Colonic mucosa (tissue), 4 donors: Measurements from ENCODE around the gene CSF3R. TPM values are rescaled to one million over a fixed set of nuclear protein-coding genes. Genes with fewer than 3 reads are reported as not detected.
A peak's percentile ranks its signal among the peaks of the same experiment; 100 is the strongest.

Experiments used
- DNase-seq: peaks from one replicate; pipeline ENCODE4 v3.0.0-alpha.2; 2020
- H3K27ac ChIP-seq: fragments of 200-600 bp; one replicate; pipeline ENCODE4 v1.8.0; 2021
- H3K27me3 ChIP-seq: fragments of 200-600 bp; one replicate; pipeline ENCODE4 v1.8.0; 2021
- H3K36me3 ChIP-seq: fragments of 200-600 bp; one replicate; pipeline ENCODE4 v1.8.0; 2021
- H3K4me1 ChIP-seq: fragments of 200-600 bp; one replicate; pipeline ENCODE4 v1.8.0; 2021; ENCODE audit warnings: mild to moderate bottlenecking
- H3K4me3 ChIP-seq: fragments of 200-600 bp; one replicate; pipeline ENCODE4 v1.8.0; 2021
- H3K9ac ChIP-seq, 2 donors: one replicate each; pipeline ENCODE4 v1.7.0; 2013; ENCODE audit warnings: control low read depth in 2 of 2, low read depth in 2 of 2, low read length in 2 of 2
- H3K9me3 ChIP-seq: fragments of 200-600 bp; one replicate; pipeline ENCODE4 v1.8.0; 2021
- intact Hi-C: fragments of 100-400 bp; cut with DNase I; formaldehyde crosslinking; loops from one replicate; pipeline ENCODE4 v1.14.1; 2022
- total RNA-seq, 2 donors: library from RNA; stranded (reverse); fragmentation: NEBNext Ultra II Directional in 1 of 2; extraction: Animal tissue kit (Norgen Biotek cat#: 25700) in 1 of 2; gene quantifications; one replicate each; pipeline ENCODE4 v1.2.1, GENCODE V29; 2021
- TF ChIP-seq, protein P1 (sequence below): fragments of 200-600 bp; IDR thresholded peaks from one replicate; pipeline ENCODE4 v1.8.0; 2022; ENCODE audit warnings: antibody characterized with exemption, mild to moderate bottlenecking
- donor health status: healthy.
- donor health status: DM: no; HTN: no; CAD: no.
- donor health status: DM: no; HTN: no; CAD: no.

CSF3R gene
- total RNA-seq, 2 donors from 2014 or later = 1.1 to 3.8 TPM

- intact Hi-C loops = no loop called here
- Histone ChIP-seq H3K9ac (no peak overlapping the region), H3K27ac (no peak overlapping the region), H3K4me1 (no peaks in the 10 kb centered on the region), H3K27me3 (no peaks in the 10 kb centered on the region), H3K36me3 (no peaks in the 10 kb centered on the region), H3K9me3 (no peaks in the 10 kb centered on the region), H3K4me3 (no peak overlapping the region)
- DNase-seq = no peak
- TF ChIP-seq, protein P1, sequence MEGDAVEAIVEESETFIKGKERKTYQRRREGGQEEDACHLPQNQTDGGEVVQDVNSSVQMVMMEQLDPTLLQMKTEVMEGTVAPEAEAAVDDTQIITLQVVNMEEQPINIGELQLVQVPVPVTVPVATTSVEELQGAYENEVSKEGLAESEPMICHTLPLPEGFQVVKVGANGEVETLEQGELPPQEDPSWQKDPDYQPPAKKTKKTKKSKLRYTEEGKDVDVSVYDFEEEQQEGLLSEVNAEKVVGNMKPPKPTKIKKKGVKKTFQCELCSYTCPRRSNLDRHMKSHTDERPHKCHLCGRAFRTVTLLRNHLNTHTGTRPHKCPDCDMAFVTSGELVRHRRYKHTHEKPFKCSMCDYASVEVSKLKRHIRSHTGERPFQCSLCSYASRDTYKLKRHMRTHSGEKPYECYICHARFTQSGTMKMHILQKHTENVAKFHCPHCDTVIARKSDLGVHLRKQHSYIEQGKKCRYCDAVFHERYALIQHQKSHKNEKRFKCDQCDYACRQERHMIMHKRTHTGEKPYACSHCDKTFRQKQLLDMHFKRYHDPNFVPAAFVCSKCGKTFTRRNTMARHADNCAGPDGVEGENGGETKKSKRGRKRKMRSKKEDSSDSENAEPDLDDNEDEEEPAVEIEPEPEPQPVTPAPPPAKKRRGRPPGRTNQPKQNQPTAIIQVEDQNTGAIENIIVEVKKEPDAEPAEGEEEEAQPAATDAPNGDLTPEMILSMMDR = no peak
Observed at GRCh38 chr1:36433102-36433501, 49.6 kb downstream of the CSF3R start.

DNA sequence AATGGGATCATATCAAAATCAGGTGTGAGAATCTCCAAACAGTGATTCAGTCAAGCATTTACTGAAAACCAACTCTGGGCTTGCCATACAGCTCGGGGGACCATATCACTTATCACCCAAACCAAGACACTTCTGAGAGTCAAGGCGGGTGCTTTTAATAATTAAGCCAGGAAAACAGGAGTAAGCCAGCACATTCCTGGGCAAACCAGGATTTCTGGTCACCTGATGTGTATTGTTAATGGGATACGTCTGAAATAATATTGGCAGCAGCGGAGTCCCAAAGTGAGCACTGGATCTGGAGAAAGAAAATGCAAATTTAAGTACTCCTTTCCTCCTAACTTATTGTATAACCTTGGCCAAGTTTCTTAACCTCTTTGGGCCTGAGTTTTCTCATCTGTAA, 50.1 kb downstream of the CSF3R start:
- no peak for DNase-seq
- Histone ChIP-seq H3K9ac (no peak overlapping the region), H3K4me1 (no peaks in the 10 kb centered on the region), H3K27me3 (no peaks in the 10 kb centered on the region), H3K9me3 (no peaks in the 10 kb centered on the region), H3K4me3 (no peak overlapping the region), H3K27ac (no peak overlapping the region), H3K36me3 (no peaks in the 10 kb centered on the region)
- TF ChIP-seq, protein P1 = no peak
- intact Hi-C loops = no loop called here

DNA sequence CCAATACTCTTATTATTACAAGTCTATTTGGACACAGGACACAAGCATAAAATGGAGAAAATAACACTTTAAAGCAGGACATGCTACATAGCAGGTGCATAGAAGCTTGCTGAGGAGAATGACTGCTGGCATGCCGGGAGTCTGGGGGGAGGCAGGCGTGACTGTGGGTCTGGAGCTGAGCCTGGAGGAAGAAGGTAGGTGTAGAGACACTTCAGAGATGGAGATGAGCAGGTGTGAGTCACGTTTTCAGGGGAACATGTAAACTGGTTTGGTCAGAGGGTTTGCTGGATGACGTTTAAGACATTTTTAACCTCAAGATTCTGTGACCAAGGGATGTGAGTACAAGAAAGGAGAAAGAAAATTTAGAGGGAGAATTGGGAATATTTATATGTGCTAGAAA, 56.9 kb downstream of the CSF3R start:
- TF ChIP-seq, protein P1 = no peak
- Histone ChIP-seq H3K4me1 (no peaks in the 10 kb centered on the region), H3K9ac (no peak overlapping the region), H3K27me3 (no peaks in the 10 kb centered on the region), H3K27ac (no peak overlapping the region), H3K36me3 (no peaks in the 10 kb centered on the region), H3K9me3 (no peaks in the 10 kb centered on the region), H3K4me3 (no peak overlapping the region)
- no peak for DNase-seq
- intact Hi-C loops = loop anchor here (10.0 kb wide), 1 partner anchor 331 kb away; no protein-coding TSS in a partner anchor

GRCh38 chr1:36421649-36422048, 61.1 kb downstream of the CSF3R start:
- Histone ChIP-seq H3K9ac (no peak overlapping the region), H3K4me3 (no peak overlapping the region), H3K36me3 (no peaks in the 10 kb centered on the region)

GRCh38 chr1:36420836-36421317, 61.8 kb downstream of the CSF3R start:
- Histone ChIP-seq H3K9ac (peak overlapping the region in 1 of 2 donors; percentile 0), H3K9me3 (no peaks in the 10 kb centered on the region), H3K27me3 (no peaks in the 10 kb centered on the region), H3K27ac (no peak overlapping the region), H3K4me3 (no peak overlapping the region), H3K36me3 (no peaks in the 10 kb centered on the region), H3K4me1 (no peaks in the 10 kb centered on the region)
- TF ChIP-seq, protein P1 = peak; percentile 95
- DNase-seq = peak; percentile 96
- intact Hi-C loops = loop anchor here (2.0 to 10.0 kb wide), 3 partner anchors 50 to 326 kb away; no protein-coding TSS in a partner anchor

More at GRCh38 chr1:36421649-36422048, 61.1 kb downstream of the CSF3R start:
- intact Hi-C loops = loop anchor here (2.0 to 10.0 kb wide), 3 partner anchors 51 to 327 kb away; no protein-coding TSS in a partner anchor
- H3K4me1 ChIP-seq = no peaks in the 10 kb centered on the region
- H3K27me3 ChIP-seq = no peaks in the 10 kb centered on the region
- H3K9me3 ChIP-seq = no peaks in the 10 kb centered on the region
- no peak overlapping the region for H3K27ac ChIP-seq
- DNase-seq = no peak
- TF ChIP-seq, protein P1 = no peak
